B cell (primary cell): ENCODE data around the gene ZNF688.

Experiments
- EZH2 ChIP-seq: IDR thresholded peaks from 2 replicates; pipeline ENCODE4 v1.6.1; 2012; ENCODE audit warnings: borderline replicate concordance, low read depth, mild to moderate bottlenecking, moderate library complexity, low read length; ENCODE audit not compliant: insufficient read depth, poor library complexity, severe bottlenecking
- TF ChIP-seq, protein P1 (sequence below): fragments of 200-600 bp; IDR thresholded peaks from one replicate; pipeline ENCODE4 v1.8.0; 2022; ENCODE audit warnings: antibody characterized with exemption, mild to moderate bottlenecking

DNA sequence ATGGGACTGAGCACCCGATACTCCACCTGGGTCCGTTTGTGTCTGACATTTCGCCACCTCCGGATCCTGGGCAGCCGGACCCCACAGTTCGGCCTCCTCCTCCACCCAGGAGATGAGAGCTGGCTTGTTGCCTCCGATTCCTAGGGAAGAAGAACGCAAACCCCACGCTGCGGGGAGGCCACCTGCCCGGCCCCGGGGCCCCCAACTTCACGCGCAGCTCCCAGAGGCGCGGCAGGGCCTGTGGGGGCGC is 13.9 kb downstream of the ZNF688 start:
- TF ChIP-seq, protein P1, sequence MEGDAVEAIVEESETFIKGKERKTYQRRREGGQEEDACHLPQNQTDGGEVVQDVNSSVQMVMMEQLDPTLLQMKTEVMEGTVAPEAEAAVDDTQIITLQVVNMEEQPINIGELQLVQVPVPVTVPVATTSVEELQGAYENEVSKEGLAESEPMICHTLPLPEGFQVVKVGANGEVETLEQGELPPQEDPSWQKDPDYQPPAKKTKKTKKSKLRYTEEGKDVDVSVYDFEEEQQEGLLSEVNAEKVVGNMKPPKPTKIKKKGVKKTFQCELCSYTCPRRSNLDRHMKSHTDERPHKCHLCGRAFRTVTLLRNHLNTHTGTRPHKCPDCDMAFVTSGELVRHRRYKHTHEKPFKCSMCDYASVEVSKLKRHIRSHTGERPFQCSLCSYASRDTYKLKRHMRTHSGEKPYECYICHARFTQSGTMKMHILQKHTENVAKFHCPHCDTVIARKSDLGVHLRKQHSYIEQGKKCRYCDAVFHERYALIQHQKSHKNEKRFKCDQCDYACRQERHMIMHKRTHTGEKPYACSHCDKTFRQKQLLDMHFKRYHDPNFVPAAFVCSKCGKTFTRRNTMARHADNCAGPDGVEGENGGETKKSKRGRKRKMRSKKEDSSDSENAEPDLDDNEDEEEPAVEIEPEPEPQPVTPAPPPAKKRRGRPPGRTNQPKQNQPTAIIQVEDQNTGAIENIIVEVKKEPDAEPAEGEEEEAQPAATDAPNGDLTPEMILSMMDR: peak; percentile 30
- no peak for TF ChIP-seq EZH2
